ENCODE results near the gene TYW1.
"Not testable (repeated sequence)": the region's sequence is repeated elsewhere in the genome, so short reads cannot be mapped to it uniquely, and the experiment has no call there.

The TYW1 gene

GRCh38 chr7:67120491-67120890, 123.9 kb downstream of the TYW1 start:
- not testable (repeated sequence) for H3K4me3 ChIP-seq (ENCODE audit: low read length); H3K27me3 ChIP-seq (ENCODE audit: control insufficient read depth, insufficient read depth, low read length); H3K36me3 ChIP-seq (ENCODE audit: control insufficient read depth, insufficient read depth, low read length); H3K27ac ChIP-seq (ENCODE audit: low read depth, low read length); H3K9ac ChIP-seq (ENCODE audit: low read length); H3K4me1 ChIP-seq (ENCODE audit: control insufficient read depth, insufficient read depth, low read length)

DNA sequence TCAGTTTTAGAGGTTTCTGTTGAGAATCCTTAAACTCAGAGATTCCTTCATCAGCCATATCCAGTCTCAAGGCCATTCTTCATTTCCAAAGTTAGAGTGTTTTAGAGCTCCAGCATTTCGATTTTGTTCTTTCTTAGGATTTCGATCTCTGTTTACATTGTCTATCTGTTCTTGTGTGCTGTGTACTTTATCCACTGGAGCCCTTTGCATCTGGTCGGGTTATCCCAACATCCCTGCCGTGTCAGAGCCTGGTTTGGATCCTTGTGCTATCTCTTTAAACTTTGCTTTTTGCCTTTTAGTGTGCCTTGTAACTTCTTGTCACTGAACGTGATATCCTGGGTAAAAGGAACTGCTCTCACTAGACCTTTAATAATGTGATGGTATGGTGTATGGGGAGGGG, 131.6 kb downstream of the TYW1 start:
- not testable (repeated sequence) for H3K4me1 ChIP-seq (ENCODE audit: control insufficient read depth, insufficient read depth, low read length); H3K27me3 ChIP-seq (ENCODE audit: control insufficient read depth, insufficient read depth, low read length); H3K4me3 ChIP-seq (ENCODE audit: low read length); H3K36me3 ChIP-seq (ENCODE audit: control insufficient read depth, insufficient read depth, low read length); H3K9ac ChIP-seq (ENCODE audit: low read length); H3K27ac ChIP-seq (ENCODE audit: low read depth, low read length)

GRCh38 chr7:67130766-67131165, 134.1 kb downstream of the TYW1 start:
- not testable (repeated sequence) for H3K27ac ChIP-seq (ENCODE audit: low read depth, low read length); H3K9ac ChIP-seq (ENCODE audit: low read length); H3K36me3 ChIP-seq (ENCODE audit: control insufficient read depth, insufficient read depth, low read length); H3K4me1 ChIP-seq (ENCODE audit: control insufficient read depth, insufficient read depth, low read length); H3K27me3 ChIP-seq (ENCODE audit: control insufficient read depth, insufficient read depth, low read length); H3K4me3 ChIP-seq (ENCODE audit: low read length)

DNA sequence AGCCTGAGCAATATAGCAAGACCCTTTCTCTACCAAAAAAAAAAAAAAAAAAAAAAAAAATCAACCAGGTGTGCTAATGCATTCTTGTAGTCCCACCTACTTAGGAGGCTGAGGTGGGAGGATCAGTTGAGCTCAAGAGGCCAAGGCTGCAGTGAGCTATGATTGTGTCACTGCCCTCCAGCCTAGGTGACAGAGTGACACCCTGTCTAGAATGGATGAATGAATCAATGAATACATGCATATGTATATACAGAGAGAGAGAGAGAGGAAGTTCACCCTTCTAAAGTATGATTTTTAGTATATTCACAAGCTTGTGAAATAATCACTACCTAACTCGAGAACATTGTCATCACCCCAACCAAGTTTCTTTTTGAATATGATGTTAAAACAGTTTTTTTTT, 138.3 kb downstream of the TYW1 start:
- not testable (repeated sequence) for H3K27me3 ChIP-seq (ENCODE audit: control insufficient read depth, insufficient read depth, low read length); H3K4me3 ChIP-seq (ENCODE audit: low read length); H3K36me3 ChIP-seq (ENCODE audit: control insufficient read depth, insufficient read depth, low read length); H3K27ac ChIP-seq (ENCODE audit: low read depth, low read length); H3K4me1 ChIP-seq (ENCODE audit: control insufficient read depth, insufficient read depth, low read length); H3K9ac ChIP-seq (ENCODE audit: low read length)

- not testable (repeated sequence) for H3K36me3 ChIP-seq (ENCODE audit: control insufficient read depth, insufficient read depth, low read length); H3K4me3 ChIP-seq (ENCODE audit: low read length); H3K9ac ChIP-seq (ENCODE audit: low read length); H3K27me3 ChIP-seq (ENCODE audit: control insufficient read depth, insufficient read depth, low read length); H3K27ac ChIP-seq (ENCODE audit: low read depth, low read length); H3K4me1 ChIP-seq (ENCODE audit: control insufficient read depth, insufficient read depth, low read length)
These were observed 139.2 kb downstream of the TYW1 start for GRCh38 chr7:67135617-67136486.

- H3K4me3 ChIP-seq (ENCODE audit: low read length); H3K9ac ChIP-seq (ENCODE audit: low read length); H3K27me3 ChIP-seq (ENCODE audit: control insufficient read depth, insufficient read depth, low read length); H3K27ac ChIP-seq (ENCODE audit: low read depth, low read length); H3K4me1 ChIP-seq (ENCODE audit: control insufficient read depth, insufficient read depth, low read length); H3K36me3 ChIP-seq (ENCODE audit: control insufficient read depth, insufficient read depth, low read length): not testable (repeated sequence)
These were observed 140.9 kb downstream of the TYW1 start for GRCh38 chr7:67137489-67137888.

GRCh38 chr7:67139876-67140275, 143.2 kb downstream of the TYW1 start:
- H3K4me3 ChIP-seq (ENCODE audit: low read length); H3K27me3 ChIP-seq (ENCODE audit: control insufficient read depth, insufficient read depth, low read length); H3K27ac ChIP-seq (ENCODE audit: low read depth, low read length); H3K36me3 ChIP-seq (ENCODE audit: control insufficient read depth, insufficient read depth, low read length); H3K9ac ChIP-seq (ENCODE audit: low read length); H3K4me1 ChIP-seq (ENCODE audit: control insufficient read depth, insufficient read depth, low read length): not testable (repeated sequence)

GRCh38 chr7:67141001-67141400, 144.4 kb downstream of the TYW1 start:
- not testable (repeated sequence) for H3K4me3 ChIP-seq (ENCODE audit: low read length); H3K9ac ChIP-seq (ENCODE audit: low read length); H3K27ac ChIP-seq (ENCODE audit: low read depth, low read length); H3K36me3 ChIP-seq (ENCODE audit: control insufficient read depth, insufficient read depth, low read length); H3K27me3 ChIP-seq (ENCODE audit: control insufficient read depth, insufficient read depth, low read length); H3K4me1 ChIP-seq (ENCODE audit: control insufficient read depth, insufficient read depth, low read length)

DNA sequence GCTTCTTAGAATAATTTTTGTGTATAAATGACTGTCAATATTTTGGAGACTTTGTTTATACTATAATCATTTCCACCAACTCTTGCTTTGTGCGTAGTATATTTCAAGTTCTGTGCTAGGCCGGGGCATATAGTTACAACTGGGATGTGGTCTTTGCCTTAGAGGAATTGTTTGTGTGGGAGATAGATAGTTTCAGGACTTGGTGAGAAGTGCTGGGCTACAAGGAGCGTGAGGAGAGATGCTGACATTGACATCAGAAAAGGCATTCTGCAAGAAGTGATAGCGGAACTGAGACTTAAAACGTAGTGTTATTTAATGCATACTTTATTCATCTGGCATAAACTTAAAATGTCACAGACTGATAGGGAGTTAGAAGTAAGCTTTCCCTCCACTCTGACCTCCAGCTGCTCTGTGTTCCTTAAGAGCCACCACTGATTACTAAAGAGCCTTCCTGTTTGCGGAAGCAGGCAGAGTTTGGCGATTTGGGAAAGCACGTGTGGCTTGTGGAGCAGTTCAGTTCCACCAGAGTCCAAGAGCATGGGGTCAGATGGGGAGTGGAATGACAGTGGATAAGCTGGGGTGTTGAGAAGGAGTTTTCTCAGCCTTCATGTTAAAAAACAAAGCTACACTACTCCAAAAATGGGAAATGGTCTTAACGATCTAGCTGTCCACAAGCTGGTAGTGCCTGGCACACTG, 146.6 kb downstream of the TYW1 start:
- not testable (repeated sequence) for H3K27ac ChIP-seq (ENCODE audit: low read depth, low read length); H3K27me3 ChIP-seq (ENCODE audit: control insufficient read depth, insufficient read depth, low read length); H3K9ac ChIP-seq (ENCODE audit: low read length); H3K4me1 ChIP-seq (ENCODE audit: control insufficient read depth, insufficient read depth, low read length); H3K36me3 ChIP-seq (ENCODE audit: control insufficient read depth, insufficient read depth, low read length); H3K4me3 ChIP-seq (ENCODE audit: low read length)

DNA sequence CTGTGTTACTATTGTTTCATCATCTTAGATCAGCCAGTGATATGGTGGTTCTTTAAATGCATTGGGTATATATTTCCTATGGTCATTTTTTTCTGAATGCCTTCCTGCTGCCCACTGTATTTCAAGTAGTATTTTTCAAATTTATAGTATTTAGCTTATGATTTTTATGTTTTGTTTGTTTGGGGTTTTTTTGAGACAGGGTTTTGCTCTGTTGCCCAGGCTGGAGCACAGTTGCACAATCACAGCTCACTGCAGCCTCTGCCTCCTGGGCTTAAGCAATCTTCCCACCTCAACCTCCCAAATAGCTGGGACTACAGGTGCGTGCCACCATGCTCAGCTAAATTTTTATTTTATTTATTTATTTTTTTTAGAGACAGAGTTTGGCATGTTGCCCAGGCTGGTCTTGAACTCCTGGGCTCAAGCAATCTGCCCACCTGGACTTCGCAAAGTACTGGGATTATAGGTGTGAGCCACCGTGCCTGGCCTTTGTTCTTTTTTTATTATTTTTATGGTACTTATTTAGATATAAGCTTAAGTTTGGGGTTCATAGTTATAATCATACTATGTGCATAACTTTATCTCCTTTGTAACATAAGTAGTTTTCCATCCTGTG, 149.1 kb downstream of the TYW1 start:
- not testable (repeated sequence) for H3K27me3 ChIP-seq (ENCODE audit: control insufficient read depth, insufficient read depth, low read length); H3K4me3 ChIP-seq (ENCODE audit: low read length); H3K36me3 ChIP-seq (ENCODE audit: control insufficient read depth, insufficient read depth, low read length); H3K27ac ChIP-seq (ENCODE audit: low read depth, low read length); H3K4me1 ChIP-seq (ENCODE audit: control insufficient read depth, insufficient read depth, low read length); H3K9ac ChIP-seq (ENCODE audit: low read length)

DNA sequence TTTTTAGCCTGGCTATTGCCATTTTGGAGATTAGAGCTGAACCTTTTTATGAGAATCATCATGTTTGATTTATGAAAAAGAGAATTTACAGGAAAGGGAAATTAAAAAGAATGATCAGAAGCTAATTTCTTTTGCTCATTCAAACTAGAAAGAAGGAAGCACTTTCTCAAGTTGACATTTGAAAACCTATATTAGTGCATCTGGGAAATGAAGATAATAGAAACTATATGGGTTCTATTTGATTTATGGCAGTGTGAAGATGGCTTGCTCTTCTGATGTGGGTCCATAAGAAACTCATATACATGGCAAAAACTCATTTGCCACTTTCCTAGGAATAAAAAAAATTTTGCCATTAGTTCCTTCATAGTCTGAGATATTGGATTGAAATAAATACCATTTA, 152.5 kb downstream of the TYW1 start:
- H3K4me1 ChIP-seq (ENCODE audit: control insufficient read depth, insufficient read depth, low read length); H3K27me3 ChIP-seq (ENCODE audit: control insufficient read depth, insufficient read depth, low read length); H3K9ac ChIP-seq (ENCODE audit: low read length); H3K4me3 ChIP-seq (ENCODE audit: low read length); H3K27ac ChIP-seq (ENCODE audit: low read depth, low read length); H3K36me3 ChIP-seq (ENCODE audit: control insufficient read depth, insufficient read depth, low read length): not testable (repeated sequence)

GRCh38 chr7:67154374-67154773, 157.7 kb downstream of the TYW1 start:
- not testable (repeated sequence) for H3K9ac ChIP-seq (ENCODE audit: low read length); H3K36me3 ChIP-seq (ENCODE audit: control insufficient read depth, insufficient read depth, low read length); H3K4me1 ChIP-seq (ENCODE audit: control insufficient read depth, insufficient read depth, low read length); H3K27ac ChIP-seq (ENCODE audit: low read depth, low read length); H3K27me3 ChIP-seq (ENCODE audit: control insufficient read depth, insufficient read depth, low read length); H3K4me3 ChIP-seq (ENCODE audit: low read length)

GRCh38 chr7:67156064-67156463, 159.4 kb downstream of the TYW1 start:
- H3K4me1 ChIP-seq (ENCODE audit: control insufficient read depth, insufficient read depth, low read length); H3K36me3 ChIP-seq (ENCODE audit: control insufficient read depth, insufficient read depth, low read length); H3K4me3 ChIP-seq (ENCODE audit: low read length); H3K27ac ChIP-seq (ENCODE audit: low read depth, low read length); H3K27me3 ChIP-seq (ENCODE audit: control insufficient read depth, insufficient read depth, low read length); H3K9ac ChIP-seq (ENCODE audit: low read length): not testable (repeated sequence)

Data from rectal smooth muscle tissue (tissue), 1 donor.